HG02678 (cell line): ENCODE measurements around the gene GNG12.

Experiments
- ATAC-seq: cut with Tn5 transposase; IDR thresholded peaks from one replicate; pipeline ENCODE4 v1.9.1; 2021; ENCODE audit warnings: mild to moderate bottlenecking, moderate library complexity; ENCODE audit not compliant: unreplicated experiment

The GNG12 gene

DNA sequence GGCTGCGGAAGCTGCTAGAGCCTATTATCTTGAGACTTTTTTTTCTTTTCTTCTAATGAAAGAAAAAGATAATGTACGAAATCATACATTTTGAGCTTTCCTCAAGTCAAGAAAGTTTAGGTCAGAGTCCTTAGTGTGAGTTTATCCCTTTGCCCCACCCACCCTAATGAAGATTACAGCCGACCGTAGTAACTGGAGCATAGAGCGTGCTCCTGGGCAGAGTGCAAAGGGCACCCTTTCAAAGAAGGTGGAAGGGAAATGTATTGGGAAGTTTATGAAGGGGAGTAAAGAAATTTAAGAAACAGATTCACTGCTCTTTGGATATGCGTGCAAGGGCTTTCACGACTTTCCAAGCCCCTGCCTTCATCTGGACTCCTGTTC, 17.2 kb downstream of the GNG12 start:
- no peak for ATAC-seq

DNA sequence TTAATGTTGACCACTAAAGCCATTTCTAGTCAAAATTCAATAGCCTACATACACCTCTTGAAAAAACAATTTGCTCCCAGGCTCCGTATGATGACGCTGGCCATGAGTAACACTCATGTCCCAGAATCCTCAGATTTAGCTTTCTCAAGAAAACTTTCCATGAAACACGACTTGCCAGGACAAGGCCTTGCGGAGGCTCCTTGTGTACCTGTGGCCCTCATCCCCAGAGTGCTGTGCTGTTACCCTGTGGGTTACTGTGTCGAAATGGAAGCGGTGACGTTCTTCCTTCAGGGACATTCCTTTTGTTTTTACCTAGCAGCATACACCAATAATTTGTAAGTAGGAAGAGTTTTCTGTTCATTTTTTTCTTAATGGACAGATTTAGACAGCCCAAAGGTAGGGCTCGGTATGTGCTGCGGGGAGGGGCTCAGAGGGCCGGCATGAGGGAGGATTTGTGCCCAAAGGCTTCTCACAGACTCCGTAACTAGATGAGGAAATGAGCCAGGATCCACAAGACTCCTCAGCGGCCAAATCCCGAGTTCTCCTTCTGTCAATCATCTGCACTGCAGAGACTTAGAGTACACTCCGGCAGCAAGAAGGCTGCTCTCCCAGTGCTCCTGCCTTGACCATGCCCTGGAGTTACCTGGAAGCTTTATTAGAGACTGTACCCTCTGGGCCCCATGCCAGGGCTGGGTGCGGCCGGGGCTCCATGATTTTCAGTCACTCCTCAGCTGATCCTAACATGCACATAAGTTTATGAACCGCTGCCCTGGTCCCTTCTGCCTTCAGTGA, 17.8 kb downstream of the GNG12 start:
- no peak for ATAC-seq

GRCh38 chr1:67814121-67814772, 19.0 kb downstream of the GNG12 start:
- ATAC-seq = no peak

DNA sequence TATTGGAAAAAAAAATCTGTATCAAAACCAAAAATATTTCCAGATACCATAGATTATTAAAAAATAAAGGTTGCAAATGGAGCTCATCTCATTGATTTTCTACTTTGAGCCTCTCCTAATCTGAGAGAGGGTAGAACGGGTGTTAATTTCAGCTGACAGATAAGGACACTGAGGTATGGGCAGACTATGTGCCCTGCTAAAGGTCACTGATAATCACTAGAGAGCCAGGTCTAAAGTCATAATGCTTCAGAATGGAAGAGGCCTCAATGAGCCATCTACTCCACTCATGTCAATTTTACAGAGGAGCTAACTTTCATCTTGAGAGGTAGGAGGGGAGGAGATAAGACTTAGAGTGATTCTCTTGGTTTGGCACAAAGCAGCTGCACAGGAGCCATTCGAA, 21.0 kb downstream of the GNG12 start:
- ATAC-seq = no peak

DNA sequence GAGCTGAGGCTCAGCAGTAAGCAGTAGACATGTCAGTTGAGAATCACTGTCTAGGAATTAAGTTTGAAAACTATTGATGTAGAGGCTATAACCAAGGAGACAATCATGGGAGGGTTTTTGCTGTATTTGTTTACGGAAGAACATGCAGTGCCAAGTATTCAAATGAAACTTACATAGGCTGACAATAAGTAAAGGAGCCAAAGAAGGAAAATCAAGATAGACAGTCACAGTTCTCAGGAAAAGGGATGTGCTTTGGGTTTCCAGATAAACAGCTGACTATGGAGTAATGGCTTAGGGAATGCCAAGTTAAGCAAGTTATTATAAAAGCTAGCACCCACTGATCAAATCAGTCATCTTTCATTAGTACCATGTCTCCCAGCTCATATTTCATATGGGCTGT, 21.5 kb downstream of the GNG12 start:
- ATAC-seq = no peak

DNA sequence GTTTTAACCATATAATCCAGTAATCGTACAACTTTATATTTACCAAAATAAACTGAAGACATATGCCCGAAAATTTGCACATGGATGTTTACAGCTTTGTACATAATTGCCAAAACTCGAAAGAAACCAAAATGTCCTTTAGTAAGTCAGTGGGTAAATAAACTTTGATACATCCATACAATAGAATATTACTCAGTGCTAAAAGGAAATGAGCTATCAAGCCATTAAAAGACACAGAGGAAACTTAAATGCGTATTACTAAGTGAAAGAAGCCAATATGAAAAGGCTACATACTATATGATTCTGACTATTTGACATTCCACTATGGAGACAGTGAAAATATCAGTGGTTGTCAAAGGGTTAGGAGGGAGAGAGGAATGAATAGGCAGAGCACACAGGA, 23.4 kb downstream of the GNG12 start:
- no peak for ATAC-seq

- ATAC-seq = no peak
Observed at GRCh38 chr1:67807282-67807681, 26.0 kb downstream of the GNG12 start.

DNA sequence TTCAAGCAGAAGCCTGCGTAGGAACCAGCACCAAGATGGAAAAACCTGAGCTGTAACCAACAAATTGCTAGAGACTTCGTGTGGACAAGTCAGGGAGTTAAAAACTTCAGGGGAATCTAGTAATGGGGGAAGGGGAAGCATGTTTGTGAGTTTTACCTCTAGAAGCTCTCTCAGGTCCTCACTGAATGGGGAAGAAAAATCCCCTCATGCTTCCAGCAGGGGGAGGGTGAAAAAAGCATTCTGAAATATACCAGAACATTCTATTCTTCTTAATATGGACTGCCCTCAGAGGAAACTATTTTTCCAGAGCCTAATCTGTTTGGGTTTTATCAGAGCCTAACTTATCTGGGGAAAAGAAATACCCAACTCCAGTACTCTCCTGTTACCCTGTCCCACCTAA, 28.6 kb downstream of the GNG12 start:
- ATAC-seq = no peak

- no peak for ATAC-seq
Observed at GRCh38 chr1:67803380-67804279, 29.6 kb downstream of the GNG12 start.

- no peak for ATAC-seq
Observed at GRCh38 chr1:67802565-67802964, 30.7 kb downstream of the GNG12 start.

DNA sequence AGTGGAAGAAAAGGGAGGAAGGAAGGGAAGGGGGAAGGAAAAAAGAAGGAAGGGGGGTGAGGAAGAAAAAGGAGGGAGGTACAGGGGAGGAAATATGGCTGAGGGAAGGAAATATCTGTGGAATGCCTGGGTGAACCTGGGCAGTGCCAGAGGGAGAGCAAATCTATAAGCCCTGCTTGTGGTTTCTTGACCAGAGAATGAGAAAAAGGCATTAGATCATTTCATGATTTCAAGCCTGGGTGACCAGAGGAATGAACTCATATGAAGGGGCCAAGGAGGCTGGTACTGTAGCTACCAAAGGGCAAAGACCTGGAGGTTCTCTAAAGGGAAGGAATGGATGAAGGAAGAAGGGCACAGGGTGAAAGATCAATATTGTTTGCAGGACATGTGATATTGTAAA, 31.4 kb downstream of the GNG12 start:
- no peak for ATAC-seq

DNA sequence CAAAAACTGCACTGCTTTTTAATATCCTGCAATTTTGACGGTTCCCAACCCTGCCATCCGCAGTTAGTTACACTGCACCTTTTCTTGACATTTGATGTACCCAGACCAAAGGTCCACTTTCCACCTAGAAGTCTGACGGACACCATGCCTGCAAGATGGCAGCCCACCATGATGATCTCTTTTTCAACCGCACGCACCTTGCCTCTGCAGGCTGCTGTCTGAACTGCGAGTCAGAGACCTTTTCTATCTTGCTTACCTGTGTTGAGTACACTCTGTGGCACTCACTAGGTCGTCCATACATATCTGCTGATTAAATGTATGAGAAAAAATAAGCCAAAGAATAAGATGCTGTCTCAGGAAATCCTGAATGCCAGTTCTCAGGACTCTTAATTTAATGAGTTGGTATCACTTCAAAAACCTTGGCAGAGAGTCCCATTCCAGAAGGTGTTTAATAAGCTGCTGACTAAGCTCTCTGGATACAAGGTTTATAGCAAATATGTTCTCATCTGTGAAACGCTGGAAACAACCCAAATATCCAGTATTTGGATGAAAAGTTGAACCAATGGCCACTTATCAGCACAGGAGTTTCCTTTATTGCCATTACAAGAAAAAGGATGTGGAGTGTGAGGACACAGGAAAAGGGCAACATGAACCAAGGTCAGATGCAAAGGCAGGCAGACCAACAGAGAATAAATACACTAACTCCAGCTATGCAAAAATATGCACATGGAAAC, 37.9 kb downstream of the GNG12 start:
- ATAC-seq = no peak

DNA sequence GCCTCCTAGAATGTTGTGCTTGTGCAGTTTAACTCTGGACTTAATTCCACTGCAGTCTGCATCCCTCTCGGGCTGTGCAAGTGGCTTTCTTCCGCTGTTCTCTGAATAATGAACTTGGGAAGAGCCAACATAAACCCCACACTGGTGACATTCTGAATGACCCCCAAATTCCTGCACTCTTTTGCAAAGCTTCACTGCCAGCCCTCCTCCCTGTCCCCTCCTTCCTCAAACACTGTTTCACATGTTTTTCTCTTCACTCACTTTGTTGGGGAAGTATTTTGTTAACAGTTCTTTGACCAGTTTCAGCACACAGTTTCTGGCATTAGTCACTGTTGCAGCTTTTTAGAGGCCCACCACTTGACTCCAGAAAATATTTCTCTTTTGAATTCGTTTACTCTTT, 39.7 kb downstream of the GNG12 start:
- ATAC-seq = no peak

DNA sequence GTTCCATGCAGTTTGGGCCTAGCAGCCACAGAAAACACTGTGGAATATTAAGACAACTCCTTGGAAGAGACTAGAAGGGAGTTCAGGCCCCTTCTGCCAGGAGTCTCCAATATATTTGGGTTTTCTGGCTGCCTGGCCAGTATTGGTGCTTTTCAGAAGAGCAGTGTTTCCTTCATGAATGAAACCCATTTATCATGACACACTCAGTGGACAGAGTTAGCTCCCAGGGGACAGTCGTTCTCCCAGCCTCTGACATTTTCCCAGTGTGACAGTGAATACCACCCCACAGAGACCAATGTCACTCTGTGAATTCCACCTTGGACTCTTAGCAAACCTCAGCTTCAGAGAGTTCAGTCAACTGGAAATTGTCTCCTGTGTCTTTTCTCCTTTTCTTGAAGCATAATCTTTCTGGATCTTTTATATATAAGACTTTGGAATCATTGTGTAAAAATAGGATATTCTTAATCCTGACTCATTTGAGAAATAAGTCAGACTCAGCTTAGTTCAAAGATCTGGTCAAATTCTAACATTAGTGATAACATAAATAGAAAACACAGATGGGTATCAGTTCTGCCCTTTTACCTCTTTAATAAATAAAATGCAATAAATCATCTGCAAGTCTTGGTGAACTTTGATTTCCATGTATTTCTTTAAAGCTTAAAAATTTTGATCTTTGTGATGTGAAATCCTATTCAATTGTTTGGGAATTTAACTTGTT, 40.4 kb downstream of the GNG12 start:
- no peak for ATAC-seq

DNA sequence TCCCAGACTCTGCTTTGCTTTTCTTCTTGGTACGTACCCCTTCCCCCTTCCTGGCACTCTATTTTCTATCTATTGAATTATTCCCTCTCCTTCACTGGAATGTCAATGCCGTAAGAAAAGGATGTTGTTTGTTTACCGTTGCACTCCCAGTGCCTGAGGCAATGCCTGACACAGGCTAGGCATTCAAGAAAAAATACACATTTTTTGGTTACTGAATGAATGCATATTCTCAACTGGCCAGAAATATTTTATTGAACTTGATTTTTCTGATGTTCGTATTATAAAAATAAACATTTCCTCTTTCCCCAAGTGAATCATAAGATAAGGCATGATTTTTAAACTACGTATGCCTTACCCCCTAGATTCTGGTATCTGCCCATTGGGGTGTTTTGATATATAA, 41.2 kb downstream of the GNG12 start:
- no peak for ATAC-seq

GRCh38 chr1:67791686-67792085, 41.6 kb downstream of the GNG12 start:
- ATAC-seq = no peak

DNA sequence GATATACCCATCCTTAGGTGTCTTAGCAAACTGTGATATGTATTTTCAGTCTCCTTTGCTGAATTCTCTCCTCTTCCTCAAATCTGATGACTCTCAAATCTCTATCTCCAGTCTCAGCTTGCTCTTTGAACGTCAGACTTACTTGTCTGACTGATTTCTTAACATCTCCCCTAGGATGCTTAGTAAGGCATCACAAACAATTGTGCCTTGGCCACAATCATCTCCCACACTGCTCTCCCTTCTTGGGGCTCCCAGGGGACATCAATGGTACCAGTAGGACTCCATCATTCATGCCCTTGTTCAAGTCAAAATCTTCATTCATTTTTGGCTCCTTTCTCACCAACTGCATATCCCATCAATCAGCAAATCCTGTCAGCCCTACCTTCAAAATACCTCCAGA, 42.0 kb downstream of the GNG12 start:
- ATAC-seq = no peak

DNA sequence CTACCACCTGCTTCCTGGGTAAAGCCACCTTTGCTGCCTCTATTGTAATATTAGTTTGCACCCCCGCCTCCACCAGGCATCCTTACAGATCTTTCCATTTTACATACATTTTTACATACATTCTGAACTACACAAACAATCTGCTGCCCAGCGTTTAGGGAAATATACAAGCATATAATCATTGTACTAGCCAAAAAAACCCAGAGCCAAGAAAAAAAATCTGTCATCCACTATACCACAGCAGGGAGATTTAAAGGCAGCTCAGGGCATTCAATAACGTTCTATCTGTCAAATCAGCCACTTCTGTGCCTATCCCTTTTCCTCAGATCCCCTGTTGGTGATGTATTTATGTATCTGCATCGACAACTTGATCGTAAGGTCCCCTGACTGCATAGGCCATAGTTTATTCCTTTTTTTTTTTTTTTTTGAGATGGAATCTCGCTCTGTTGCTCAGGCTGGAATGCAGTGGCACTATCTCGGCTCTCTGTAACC, 43.0 kb downstream of the GNG12 start:
- ATAC-seq = no peak

DNA sequence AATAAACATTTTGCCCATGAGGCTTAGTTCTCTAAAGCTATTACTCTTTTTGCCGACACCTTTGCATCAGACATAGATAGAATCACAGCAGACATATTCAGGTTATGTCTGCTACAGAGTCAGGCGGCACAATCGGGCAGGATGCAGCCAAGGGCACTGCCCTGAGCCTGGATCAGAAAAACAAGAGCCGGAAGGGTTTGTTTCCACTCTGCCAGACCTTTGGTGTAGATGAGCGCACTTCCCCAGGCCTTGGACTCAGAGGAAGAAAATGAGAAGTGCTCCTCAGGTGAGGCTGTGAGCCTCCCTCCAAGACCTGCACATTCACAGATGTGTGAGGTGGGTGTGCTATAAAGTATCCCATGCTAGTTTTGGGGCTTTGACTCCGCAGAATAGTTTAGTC, 43.7 kb downstream of the GNG12 start:
- ATAC-seq = no peak

DNA sequence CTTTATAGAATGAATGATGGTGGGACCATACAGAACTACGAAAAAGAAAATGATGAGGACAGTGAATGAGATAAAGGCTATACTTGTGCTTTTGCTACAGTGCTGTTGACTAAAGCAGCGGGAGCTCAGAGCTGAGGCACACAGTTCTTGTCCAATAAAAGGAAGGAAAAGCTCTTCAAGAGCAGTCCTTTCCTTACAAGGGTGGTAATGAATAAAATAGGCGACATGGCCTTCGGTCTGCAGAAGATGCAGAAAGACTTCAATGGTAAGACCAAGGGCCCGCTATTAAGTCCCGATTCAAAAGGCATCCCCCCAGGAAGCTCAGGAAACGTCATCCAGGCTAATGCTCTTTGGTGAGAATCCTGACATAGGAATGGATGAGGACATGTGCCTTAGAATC, 44.4 kb downstream of the GNG12 start:
- ATAC-seq = no peak
